HCT116 (cell line): ENCODE data around the gene HORMAD2. TPM values are rescaled to one million over a fixed set of nuclear protein-coding genes. Genes with fewer than 3 reads are reported as not detected.
"Not testable (repeated sequence)": the region's sequence is repeated elsewhere in the genome, so short reads cannot be mapped to it uniquely, and the experiment has no call there.

Experiments
- ATAC-seq: fragments of 200-7000 bp; cut with Tn5 transposase; 2 replicates; pipeline ENCODE4 v1.9.1; 2020; ENCODE audit warnings: mild to moderate bottlenecking, moderate library complexity
- BruUV-seq: library from RNA; stranded (reverse); fragments of 400-500 nt; replicated peaks from 2 replicates; lab custom pipeline; 2021; lab: Mats Ljungman, UMichigan
- CTCF ChIA-PET: fragments of 300-600 bp; sonication (Branson Sonifier 250); formaldehyde crosslinking; loops from one replicate; lab custom pipeline; 2021; ENCODE audit warnings: antibody characterized with exemption; lab: Charles Lee
- POLR2A ChIA-PET: fragments of 300-600, 350-600 bp; sonication (Branson Sonifier 250); formaldehyde crosslinking; loops from one replicate; lab custom pipeline; 2021; ENCODE audit warnings: antibody characterized with exemption; lab: Charles Lee
- RAD21 ChIA-PET, 2 experiments: fragments of 300-600 bp; sonication (Branson Sonifier 250); formaldehyde crosslinking; loops; one replicate each; lab custom pipeline; 2023; ENCODE audit warnings: low total read pairs in 2 of 2; ENCODE audit not compliant: uncharacterized antibody in 2 of 2, unreplicated experiment in 2 of 2, low non-redundant PET in 1 of 2; lab: Charles Lee
- DNase-seq: peaks from one replicate; pipeline ENCODE4 v3.0.0-alpha.2; 2010; ENCODE audit warnings: low read depth, low spot score
- H2AFZ ChIP-seq: fragments of 200-600 bp; shearing (Covaris generic), sonication (generic); 2 replicates; pipeline ENCODE4 v1.6.1; 2017; ENCODE audit warnings: low read depth, mixed run types, mixed read lengths, antibody characterized with exemption, low read length; ENCODE audit not compliant: poor library complexity, severe bottlenecking
- H3K27ac ChIP-seq: 2 replicates; pipeline ENCODE4 v1.5.1; 2012; ENCODE audit warnings: low read depth, low read length
- H3K27me3 ChIP-seq: fragments of 200-600 bp; sonication (generic); 2 replicates; pipeline ENCODE4 v1.6.1; 2016; ENCODE audit warnings: mixed run types, low read length, mixed read lengths; ENCODE audit not compliant: insufficient read depth
- H3K36me3 ChIP-seq, 2 experiments: fragments of 200-500 bp in 1 of 2; fragments of 200-600 bp in 1 of 2; sonication (Bioruptor generic) in 1 of 2; sonication (generic) in 1 of 2; 2 replicates each; pipeline versions ENCODE4 v1.5.1 to v1.6.1; 2014 to 2016; ENCODE audit warnings: low read length in 2 of 2, inconsistent platforms in 1 of 2, mixed read lengths in 1 of 2, mixed run types in 1 of 2; ENCODE audit not compliant: insufficient read depth in 2 of 2, control insufficient read depth in 1 of 2
- H3K4me1 ChIP-seq, 2 experiments: fragments of 200-600 bp in 1 of 2; sonication (generic) in 1 of 2; 2 replicates each; pipeline versions ENCODE4 v1.5.1 to v1.6.1; 2012 to 2017; ENCODE audit warnings: low read length in 2 of 2, inconsistent platforms in 1 of 2, mild to moderate bottlenecking in 1 of 2, mixed read lengths in 1 of 2, mixed run types in 1 of 2, moderate library complexity in 1 of 2; ENCODE audit not compliant: insufficient read depth in 2 of 2, control insufficient read depth in 1 of 2
- H3K4me2 ChIP-seq: fragments of 200-600 bp; sonication (generic); 2 replicates; pipeline ENCODE4 v1.6.1; 2017; ENCODE audit warnings: mixed run types, low read length, mixed read lengths
- H3K4me3 ChIP-seq, 2 experiments: fragments of 200-600 bp in 1 of 2; sonication (generic) in 1 of 2; replicated peaks in 1 of 2; 2 replicates each; pipeline ENCODE4 v1.5.1; 2011 to 2016; ENCODE audit warnings: low read length in 2 of 2, control low read depth in 1 of 2, low read depth in 1 of 2, mild to moderate bottlenecking in 1 of 2, mixed read lengths in 1 of 2, mixed run types in 1 of 2
- H3K79me2 ChIP-seq: fragments of 200-600 bp; sonication (generic); 2 replicates; pipeline ENCODE4 v1.6.1; 2017; ENCODE audit warnings: mild to moderate bottlenecking, mixed run types, low read length, moderate library complexity, mixed read lengths; ENCODE audit not compliant: insufficient read depth
- H3K9ac ChIP-seq: fragments of 200-600 bp; sonication (generic); 2 replicates; pipeline ENCODE4 v1.6.1; 2016; ENCODE audit warnings: low read length, mixed read lengths
- H3K9me2 ChIP-seq: fragments of 200-600 bp; sonication (generic), shearing (Covaris generic); 2 replicates; pipeline ENCODE4 v1.6.1; 2017; ENCODE audit warnings: mixed run types, mild to moderate bottlenecking, moderate library complexity; ENCODE audit not compliant: insufficient read depth
- H3K9me3 ChIP-seq, 2 experiments: fragments of 200-500 bp in 1 of 2; fragments of 200-600 bp in 1 of 2; sonication (Bioruptor generic) in 1 of 2; sonication (generic) in 1 of 2; 2 replicates each; pipeline ENCODE4 v1.6.1; 2014 to 2017; ENCODE audit warnings: low read length in 2 of 2, mixed read lengths in 2 of 2, inconsistent platforms in 1 of 2, low read depth in 1 of 2, mild to moderate bottlenecking in 1 of 2, mixed run types in 1 of 2, moderate library complexity in 1 of 2; ENCODE audit not compliant: control insufficient read depth in 1 of 2, insufficient read depth in 1 of 2
- H4K20me1 ChIP-seq: fragments of 200-600 bp; sonication (generic), shearing (Covaris generic); 2 replicates; pipeline ENCODE4 v1.6.1; 2017; ENCODE audit warnings: mixed run types, mild to moderate bottlenecking, moderate library complexity; ENCODE audit not compliant: insufficient read depth
- ATF3 ChIP-seq: IDR thresholded peaks from 2 replicates; pipeline ENCODE4 v1.6.1; 2012
- CBX3 ChIP-seq: IDR thresholded peaks from 2 replicates; pipeline ENCODE4 v1.6.1; 2012; ENCODE audit warnings: low read depth
- CEBPB ChIP-seq: IDR thresholded peaks from 2 replicates; pipeline ENCODE4 v1.6.1; 2012; ENCODE audit warnings: low read depth
- CTCF ChIP-seq, 3 experiments: fragments of 200-600 bp in 1 of 3; sonication (generic) in 1 of 3; IDR thresholded peaks in 2 of 3; conservative IDR thresholded peaks in 1 of 3; 2 replicates each; pipeline ENCODE4 v1.5.1; 2012 to 2017; ENCODE audit warnings: low read depth in 2 of 3, low read length in 2 of 3, antibody characterized with exemption in 1 of 3, borderline replicate concordance in 1 of 3, control low read depth in 1 of 3, mild to moderate bottlenecking in 1 of 3, mixed read lengths in 1 of 3, mixed run types in 1 of 3, moderate library complexity in 1 of 3; ENCODE audit not compliant: insufficient read depth in 1 of 3
- EZH2 ChIP-seq: fragments of 200-600 bp; sonication (generic); IDR thresholded peaks from 2 replicates; pipeline ENCODE4 v1.6.1; 2017; ENCODE audit warnings: antibody characterized with exemption, mixed run types
- FOSL1 ChIP-seq: IDR thresholded peaks from 2 replicates; pipeline ENCODE4 v1.6.1; 2012; ENCODE audit warnings: low read depth
- MAX ChIP-seq: IDR thresholded peaks from 2 replicates; pipeline ENCODE4 v1.6.1; 2012
- POLR2A ChIP-seq: IDR thresholded peaks from 2 replicates; pipeline ENCODE4 v1.7.0; 2011; ENCODE audit warnings: borderline replicate concordance; ENCODE audit not compliant: insufficient read depth, insufficient read length; ENCODE audit errors: extremely low read depth
- RAD21 ChIP-seq: IDR thresholded peaks from 2 replicates; pipeline ENCODE4 v1.6.1; 2012; ENCODE audit warnings: low read depth, mild to moderate bottlenecking
- REST ChIP-seq: IDR thresholded peaks from 2 replicates; pipeline ENCODE4 v1.6.1; 2012; ENCODE audit warnings: low read depth
- SIN3A ChIP-seq: IDR thresholded peaks from 2 replicates; pipeline ENCODE4 v1.6.1; 2012; ENCODE audit warnings: low read depth
- SRF ChIP-seq: IDR thresholded peaks from 2 replicates; pipeline ENCODE4 v1.6.1; 2012; ENCODE audit warnings: low read depth
- ZBTB33 ChIP-seq: IDR thresholded peaks from 2 replicates; pipeline ENCODE4 v1.6.1; 2011; ENCODE audit warnings: mild to moderate bottlenecking, low read length, moderate library complexity; ENCODE audit not compliant: insufficient replicate concordance; ENCODE audit errors: extremely low read depth
- ZFX ChIP-seq: fragments of 450-650 bp; IDR thresholded peaks from 2 replicates; pipeline ENCODE4 v1.6.1; 2017
- intact Hi-C: fragments of 100-400 bp; cut with micrococcal nuclease; formaldehyde crosslinking; loops from 2 replicates; pipeline ENCODE4 v1.10.0; 2022
- total RNA-seq: library from RNA; stranded (reverse); gene quantifications from one replicate; pipeline ENCODE4 v1.2.1, GENCODE V29; 2021; ENCODE audit not compliant: unreplicated experiment

Gene HORMAD2
- total RNA-seq, 1 experiment from 2014 or later = not detected

GRCh38 chr22:30061094-30061493 is 19.2 kb upstream of the HORMAD2 start:
- POLR2A ChIA-PET, H3K27ac ChIP-seq, H3K4me3 ChIP-seq, intact Hi-C loops, CTCF ChIA-PET, H3K9me3 ChIP-seq, H3K36me3 ChIP-seq, H2AFZ ChIP-seq, BruUV-seq, H4K20me1 ChIP-seq, H3K4me1 ChIP-seq, ATAC-seq, H3K9ac ChIP-seq, RAD21 ChIA-PET, DNase-seq, H3K9me2 ChIP-seq, H3K27me3 ChIP-seq, H3K4me2 ChIP-seq, H3K79me2 ChIP-seq: not testable (repeated sequence)

- intact Hi-C loops = no loop called here
- no peak for ATAC-seq
- Histone ChIP-seq H3K27ac (no peak overlapping the region), H3K79me2 (no peaks in the 10 kb centered on the region), H4K20me1 (no peaks in the 10 kb centered on the region), H2AFZ (no peak overlapping the region), H3K9ac (no peak overlapping the region), H3K27me3 (no peaks in the 10 kb centered on the region), H3K4me3 (no peak overlapping the region), H3K4me1 (no peaks in the 10 kb centered on the region), H3K4me2 (no peak overlapping the region), H3K9me2 (no peaks in the 10 kb centered on the region), H3K9me3 (no peaks in the 10 kb centered on the region), H3K36me3 (no peaks in the 10 kb centered on the region)
- RAD21 ChIA-PET = no interaction called here
- TF ChIP-seq RAD21 = no peak
- no peak for TF ChIP-seq MAX
- TF ChIP-seq SRF = no peak
- no peak for TF ChIP-seq ATF3
- no peak for TF ChIP-seq REST
- no peak for TF ChIP-seq ZFX
- no peak for TF ChIP-seq EZH2
- no peak for TF ChIP-seq SIN3A
- no peak for TF ChIP-seq CEBPB
- TF ChIP-seq POLR2A = no peak
- TF ChIP-seq ZBTB33 = no peak
- no peak for TF ChIP-seq CTCF (IDR thresholded peaks at IDR 0.05 in 2 of 3, conservative IDR thresholded peaks at IDR 0.05 in 1 of 3; ENCODE audit: borderline replicate concordance in 1 of 3, insufficient read depth in 1 of 3, low read depth in 2 of 3, low read length in 2 of 3)
- TF ChIP-seq CBX3 = no peak
- TF ChIP-seq FOSL1 = no peak
- CTCF ChIA-PET = no interaction called here
- POLR2A ChIA-PET = no interaction called here
- no peak for DNase-seq
- no TSS peak for BruUV-seq
Measured at GRCh38 chr22:30062259-30062658, 18.0 kb upstream of the HORMAD2 start.
